Measurements from ENCODE around the gene VPS72.
"Not testable (repeated sequence)": the region's sequence is repeated elsewhere in the genome, so short reads cannot be mapped to it uniquely, and the experiment has no call there.

VPS72 gene
- 9.2 to 29.8 (median 19.9) reads per million in 18 experiments for total RNA-seq

DNA sequence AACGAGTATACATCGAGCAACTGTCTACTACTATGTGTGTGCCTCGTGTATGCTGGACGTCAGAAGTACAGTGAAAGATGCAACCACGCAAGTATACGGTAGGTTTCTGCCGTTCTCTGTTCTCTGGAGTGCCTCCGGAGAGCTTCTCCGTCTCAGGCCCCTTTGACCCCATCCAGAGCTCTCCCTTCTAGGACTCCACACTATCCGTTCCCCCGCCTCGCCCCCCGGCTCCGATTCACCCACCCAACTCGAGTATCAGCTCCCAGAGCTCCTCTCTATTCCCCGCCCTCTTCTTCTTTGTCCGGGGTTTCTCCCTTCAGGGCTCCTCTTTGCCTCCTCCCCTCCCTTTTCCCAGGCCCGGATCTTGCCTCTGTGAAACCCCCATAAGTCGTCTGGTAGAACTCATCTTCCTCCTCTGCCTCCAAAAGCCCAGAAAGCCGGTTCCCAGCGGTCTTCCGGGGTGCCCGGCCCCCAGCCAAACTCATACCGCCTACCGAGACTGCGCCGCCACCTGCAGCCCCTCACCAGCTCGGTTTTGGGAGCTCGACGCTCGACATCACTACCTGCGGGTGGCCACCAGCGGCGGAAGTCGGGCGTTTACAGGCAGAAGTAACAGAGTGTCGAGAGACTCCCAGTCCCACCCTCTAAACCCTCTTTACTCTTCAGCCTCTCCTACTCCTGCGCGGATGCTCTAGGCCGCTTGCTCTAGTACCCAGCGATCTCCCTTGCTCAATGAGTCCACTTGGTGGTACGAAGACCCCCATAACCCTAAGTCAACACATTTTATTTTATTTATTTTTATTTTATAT lies at the start of gene VPS72:
VPS72 (minus strand) TSS at position 561 of the 809 bp plus-strand sequence; CDS start at position 485, 76 bp downstream.
- DNase-seq: peak; percentile 75 to 83

DNA sequence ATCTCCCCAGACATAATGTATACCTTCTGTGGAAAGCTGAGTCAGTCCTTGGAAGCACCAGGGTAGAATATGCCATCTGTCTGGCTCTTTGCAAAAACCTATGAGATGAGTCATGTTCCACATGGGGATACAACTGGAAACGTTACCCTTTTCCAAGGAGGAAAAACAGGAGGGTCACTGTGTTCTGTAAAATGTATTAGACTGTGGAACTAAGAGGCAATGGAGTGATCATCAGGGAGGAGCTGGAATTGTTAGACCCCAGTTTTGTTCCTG lies 48.4 kb upstream of the VPS72 start:
- no peak for DNase-seq

DNA sequence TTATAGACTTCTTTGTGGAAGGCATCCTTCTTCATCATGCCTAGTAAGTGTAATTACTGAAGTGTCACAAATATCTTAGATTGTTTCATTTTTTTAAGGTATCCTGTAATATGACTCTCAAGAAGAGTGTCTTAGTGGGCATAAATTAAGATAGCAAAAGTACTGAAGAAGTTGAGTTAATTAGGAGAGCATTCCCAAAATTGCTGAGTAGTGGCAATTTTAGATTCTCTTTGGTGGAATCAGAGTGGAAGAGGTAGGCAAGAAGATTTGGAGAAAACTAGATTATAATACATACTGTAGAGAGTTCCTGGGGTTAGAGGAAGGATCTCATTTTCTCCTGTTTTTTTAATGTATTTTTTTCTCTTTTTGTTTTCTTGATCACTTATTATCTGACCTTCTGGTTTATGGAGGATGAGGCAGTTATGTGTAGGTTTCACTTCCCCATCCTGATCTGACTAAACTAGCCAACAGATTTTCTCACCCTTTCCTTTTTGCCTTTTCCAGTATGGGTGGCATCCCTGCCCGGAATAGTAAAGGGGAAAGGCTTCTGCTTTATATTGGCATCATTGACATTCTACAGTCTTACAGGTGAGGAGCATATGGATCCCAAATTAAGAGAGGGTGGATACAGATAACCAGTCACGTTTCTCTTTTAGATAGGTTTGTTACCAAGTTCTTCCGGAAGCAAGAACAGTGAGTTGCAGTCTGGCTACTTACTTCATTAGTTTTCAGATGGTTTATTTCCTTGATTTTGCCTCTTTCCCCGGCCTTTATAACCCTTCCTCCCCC lies 47.9 kb upstream of the VPS72 start:
- peak; percentile 3 to 24 for DNase-seq

DNA sequence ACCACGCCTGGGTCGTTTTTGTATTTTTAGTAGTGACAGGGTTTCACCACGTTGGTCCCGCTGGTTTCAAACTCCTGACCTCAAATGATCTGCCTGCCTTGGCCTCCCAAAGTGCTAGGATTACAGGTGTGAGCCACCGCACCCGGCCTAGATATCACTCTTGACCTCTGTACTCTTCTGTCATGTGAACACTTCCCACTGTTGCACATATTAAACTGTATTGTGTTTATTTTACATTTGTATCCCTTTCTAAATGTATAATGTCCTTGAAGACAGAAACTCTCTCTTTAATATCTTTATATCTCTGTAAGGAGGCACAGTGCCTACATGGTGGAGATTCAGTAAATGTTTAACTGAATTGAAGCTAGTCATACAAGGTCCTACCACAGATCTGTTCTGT lies 45.2 kb upstream of the VPS72 start:
- DNase-seq: no peak

DNA sequence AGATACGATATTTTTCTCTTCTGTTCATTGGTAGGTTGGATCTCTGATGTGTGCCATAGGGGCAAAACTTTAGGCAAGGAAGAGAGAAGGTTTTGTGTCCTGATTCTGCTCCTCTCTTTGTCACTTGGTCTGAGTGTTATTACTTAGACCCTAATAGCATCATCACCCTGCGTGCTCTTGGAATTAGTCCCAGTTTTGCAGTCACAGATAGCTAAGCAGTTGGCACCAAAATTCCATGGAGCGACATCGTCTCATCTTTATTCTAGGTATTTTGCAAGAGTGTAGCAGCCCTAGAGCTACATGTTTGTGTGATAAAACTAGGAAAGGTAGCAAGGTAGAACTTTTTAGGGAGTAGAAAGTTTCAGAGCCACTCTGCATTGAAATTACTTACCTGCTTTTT lies 32.1 kb upstream of the VPS72 start:
- DNase-seq: no peak

- no peak for DNase-seq
Measured at GRCh38 chr1:151221616-151222015, 31.6 kb upstream of the VPS72 start.

- no peak for DNase-seq
Measured at GRCh38 chr1:151213560-151213959, 23.6 kb upstream of the VPS72 start.

- no peak for DNase-seq
Measured at GRCh38 chr1:151211972-151212705, 22.1 kb upstream of the VPS72 start.

GRCh38 chr1:151210830-151211229 lies 20.8 kb upstream of the VPS72 start:
- no peak for DNase-seq

DNA sequence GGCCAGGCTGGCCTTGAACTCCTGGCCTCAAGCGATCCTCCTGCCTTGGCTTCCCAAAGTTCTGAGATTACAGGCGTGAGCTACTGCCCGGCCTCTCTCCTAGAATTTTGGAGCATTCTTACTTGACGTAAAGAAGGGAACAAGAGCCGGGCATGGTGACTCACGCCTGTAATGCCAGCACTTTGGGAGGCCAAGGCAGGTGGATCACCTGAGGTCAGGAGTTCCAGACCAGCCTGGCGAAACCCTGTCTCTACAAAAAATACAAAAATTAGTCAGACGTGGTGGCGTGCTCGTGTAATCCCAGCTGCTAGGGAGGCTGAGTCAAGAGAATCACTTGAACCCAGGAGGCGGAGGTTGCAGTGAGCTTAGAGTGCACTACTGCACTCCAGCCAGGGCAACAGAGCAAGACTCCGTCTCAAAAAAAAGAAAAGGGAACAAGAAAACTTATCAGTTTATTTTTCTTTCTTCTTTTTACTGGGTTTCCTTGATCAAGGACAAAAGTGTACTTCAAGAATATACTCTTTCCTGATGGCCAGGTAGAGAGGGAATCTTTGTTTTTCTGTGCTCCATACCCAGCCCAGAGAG lies 15.5 kb upstream of the VPS72 start:
- DNase-seq: not testable (repeated sequence)

GRCh38 chr1:151199873-151200581 lies 10.0 kb upstream of the VPS72 start:
- DNase-seq: peak in 1 of 2 donors; percentile 31

- peak; percentile 99 to 100 for DNase-seq
Measured at GRCh38 chr1:151198254-151199127, 8.5 kb upstream of the VPS72 start, which contains the start of gene PIP5K1A. Gene PIP5K1A, plus strand, starts transcription at chr1:151198552. Its CDS starts 445 bp downstream, at chr1:151198997.

- DNase-seq: no peak
Measured at GRCh38 chr1:151197863-151198253, 7.9 kb upstream of the VPS72 start.

- DNase-seq: peak; percentile 79 to 90
Measured at GRCh38 chr1:151196292-151196800, 6.3 kb upstream of the VPS72 start.

GRCh38 chr1:151194894-151195594 lies 5.0 kb upstream of the VPS72 start:
- not testable (repeated sequence) for DNase-seq

- DNase-seq: no peak
Measured at GRCh38 chr1:151193856-151194255, 3.9 kb upstream of the VPS72 start.

DNA sequence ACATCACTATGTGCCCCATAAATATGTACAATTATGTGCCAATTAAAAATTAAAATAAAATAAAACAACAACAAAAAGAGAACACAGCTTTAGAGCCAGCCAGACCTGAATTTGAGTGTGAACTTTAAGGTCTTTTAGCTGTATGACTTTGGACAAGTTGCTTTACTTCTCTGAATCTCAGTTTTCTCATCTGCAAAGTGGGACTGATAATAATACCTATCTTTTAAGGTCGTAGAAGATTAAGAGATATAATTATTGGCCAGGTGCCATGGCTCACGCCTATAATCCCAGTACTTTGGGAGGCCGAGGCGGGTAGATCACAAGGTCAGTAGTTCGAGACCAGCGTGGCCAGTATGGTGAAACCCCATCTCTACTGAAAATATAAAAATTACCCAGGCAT lies 3.3 kb upstream of the VPS72 start:
- no peak for DNase-seq

DNA sequence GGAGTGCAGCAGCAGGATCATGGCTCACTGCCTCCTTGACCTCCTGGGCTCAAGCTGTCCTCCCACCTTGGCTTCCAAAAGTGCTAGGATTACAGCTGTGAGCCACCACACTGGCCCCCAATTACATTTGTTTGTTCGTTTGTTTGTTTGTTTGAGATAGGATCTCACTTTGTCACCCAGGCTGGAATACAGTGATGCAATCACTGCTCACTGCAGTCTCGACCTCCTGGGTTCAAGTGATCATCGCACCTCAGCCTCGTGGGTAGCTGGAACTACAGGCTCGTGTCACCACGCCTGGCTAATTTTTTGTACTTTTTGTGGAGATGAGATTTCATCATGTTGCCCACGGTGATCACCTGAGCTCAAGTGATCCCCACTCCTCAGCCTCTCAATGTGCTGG lies 2.0 kb upstream of the VPS72 start:
- DNase-seq: no peak

GRCh38 chr1:151188667-151189066 lies 1.3 kb downstream of the VPS72 start:
- not testable (repeated sequence) for DNase-seq

DNA sequence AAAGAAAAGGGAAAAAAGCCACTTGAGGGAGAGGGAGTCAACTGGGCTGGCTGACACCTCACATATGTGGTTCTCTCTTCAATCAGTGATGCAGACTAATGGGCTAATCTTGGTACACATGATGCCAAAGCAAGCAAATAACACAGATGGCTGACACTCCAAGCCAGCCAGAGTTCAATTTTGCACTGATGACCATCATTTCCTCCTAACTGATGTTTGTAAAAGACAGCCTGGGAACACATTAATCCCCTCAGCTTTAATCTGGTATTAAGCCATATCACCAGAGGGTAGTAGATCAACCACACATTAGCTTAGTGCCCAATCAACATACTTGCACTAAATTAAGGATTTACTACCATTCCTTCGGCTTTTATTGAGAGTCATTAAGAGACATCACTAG lies 2.8 kb downstream of the VPS72 start:
- no peak for DNase-seq
